Osteoblast (primary cell): ENCODE measurements around the gene RAB36. TPM values are rescaled to one million over a fixed set of nuclear protein-coding genes. Genes with fewer than 3 reads are reported as not detected.

Source experiments
- DNase-seq: peaks from one replicate; pipeline ENCODE4 v3.0.0; 2011; ENCODE audit warnings: low spot score, mixed read lengths; ENCODE audit not compliant: insufficient read length; ENCODE audit errors: missing footprints
- H2AFZ ChIP-seq: 2 replicates; pipeline ENCODE4 v1.6.0; 2011; ENCODE audit warnings: mild to moderate bottlenecking, low read length
- H3K27ac ChIP-seq: 2 replicates; pipeline ENCODE4 v1.5.1; 2011; ENCODE audit warnings: mild to moderate bottlenecking, low read depth, low read length, moderate library complexity
- H3K27me3 ChIP-seq: 2 replicates; pipeline ENCODE4 v1.6.0; 2012; ENCODE audit warnings: mild to moderate bottlenecking, control low read depth, inconsistent platforms, low read length, moderate library complexity; ENCODE audit not compliant: insufficient read depth
- H3K36me3 ChIP-seq: 2 replicates; pipeline ENCODE4 v1.5.1; 2011; ENCODE audit warnings: mild to moderate bottlenecking, low read length, control low read depth, moderate library complexity; ENCODE audit not compliant: insufficient read depth
- H3K4me1 ChIP-seq: 2 replicates; pipeline ENCODE4 v1.5.1; 2011; ENCODE audit warnings: mild to moderate bottlenecking, low read length, control low read depth, moderate library complexity; ENCODE audit not compliant: insufficient read depth
- H3K4me2 ChIP-seq: 2 replicates; pipeline ENCODE4 v1.6.0; 2011; ENCODE audit warnings: mild to moderate bottlenecking, low read length; ENCODE audit not compliant: insufficient read depth
- H3K4me3 ChIP-seq: fragments of 200-600 bp; sonication (generic); 3 replicates; pipeline ENCODE4 v1.5.1; 2012; ENCODE audit warnings: mild to moderate bottlenecking, low read length, inconsistent platforms; ENCODE audit not compliant: insufficient read depth
- H3K79me2 ChIP-seq: 2 replicates; pipeline ENCODE4 v1.6.0; 2012; ENCODE audit warnings: mild to moderate bottlenecking, low read length, control low read depth, inconsistent platforms; ENCODE audit not compliant: insufficient read depth
- H3K9me3 ChIP-seq: 2 replicates; pipeline ENCODE4 v1.5.1; 2011; ENCODE audit warnings: low read depth, low read length, control low read depth
- H4K20me1 ChIP-seq: 2 replicates; pipeline ENCODE4 v1.6.0; 2012; ENCODE audit warnings: mild to moderate bottlenecking, low read length, control low read depth; ENCODE audit not compliant: insufficient read depth
- small RNA-seq: library from RNA; depleted of rRNA; stranded (forward); fragments of <200 nt; gene quantifications from one replicate; pipeline ENCODE3, GENCODE V24; 2012
- total RNA-seq: library from RNA; depleted of rRNA; stranded (reverse); fragments of >200 nt; gene quantifications from 2 replicates; pipeline ENCODE4 v1.2.3, GENCODE V29; 2012
- TF ChIP-seq, protein P1 (sequence below): IDR thresholded peaks from 2 replicates; pipeline ENCODE4 v1.5.1; 2011; ENCODE audit warnings: mild to moderate bottlenecking, low read depth, low read length, moderate library complexity; ENCODE audit errors: extremely low read depth

The RAB36 gene
- total RNA-seq, 1 donor: 7.6 TPM

DNA sequence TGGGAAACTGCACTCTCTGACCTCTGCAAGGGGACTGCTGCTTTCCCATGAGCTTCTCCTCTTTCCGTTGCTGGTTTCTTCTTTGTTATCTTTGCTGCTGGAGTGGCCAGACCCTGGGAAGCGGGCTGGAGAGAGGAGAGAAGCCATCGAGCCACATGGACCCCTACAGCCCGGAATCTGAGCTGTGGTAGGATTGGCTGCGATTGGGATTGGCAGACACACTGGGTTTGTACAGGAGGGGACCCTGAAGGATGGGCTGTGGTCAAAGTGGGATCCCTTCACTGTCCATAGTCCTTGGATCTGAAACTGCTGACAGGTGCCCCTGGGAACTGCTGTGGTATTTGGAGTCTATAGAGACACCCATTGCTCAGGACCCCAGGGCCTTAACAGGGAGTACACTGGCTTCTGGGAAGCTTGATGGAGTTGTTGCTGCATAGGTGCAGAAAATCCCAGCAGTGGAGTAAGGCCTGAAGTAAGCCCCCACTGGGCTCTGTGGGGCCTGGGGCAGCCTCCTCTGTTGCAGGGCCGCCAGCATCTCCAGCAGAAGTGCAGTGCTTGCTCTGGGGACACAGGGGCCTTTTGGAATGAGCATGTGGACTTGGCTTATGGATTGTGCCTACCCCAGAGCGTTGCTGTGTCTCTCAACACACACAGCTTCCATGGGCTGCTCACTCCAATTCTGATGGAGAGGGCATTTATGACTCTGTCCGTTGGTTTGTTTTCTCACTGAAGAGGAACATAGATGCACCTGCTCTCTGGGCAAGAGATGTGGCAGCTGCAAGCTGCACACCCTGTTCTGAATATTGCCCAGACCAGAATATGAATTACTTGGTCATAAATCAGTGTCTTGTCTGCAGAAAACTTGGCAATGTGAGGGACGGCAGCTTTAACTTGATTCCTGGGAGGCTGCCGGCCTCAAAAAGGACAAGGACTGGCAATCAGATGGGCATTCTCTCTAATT lies 67.1 kb downstream of the RAB36 start:
- no peak overlapping the region for H3K4me2 ChIP-seq
- no peaks in the 10 kb centered on the region for H3K36me3 ChIP-seq
- no peak overlapping the region for H3K4me3 ChIP-seq
- peaks cover 61% of the 10 kb centered on the region for H4K20me1 ChIP-seq
- H3K27ac ChIP-seq: no peak overlapping the region
- H3K4me1 ChIP-seq: peaks cover 12% of the 10 kb centered on the region
- no peak overlapping the region for H2AFZ ChIP-seq
- no peaks in the 10 kb centered on the region for H3K27me3 ChIP-seq
- DNase-seq: no peak
- peaks cover 63% of the 10 kb centered on the region for H3K79me2 ChIP-seq
- TF ChIP-seq, protein P1, sequence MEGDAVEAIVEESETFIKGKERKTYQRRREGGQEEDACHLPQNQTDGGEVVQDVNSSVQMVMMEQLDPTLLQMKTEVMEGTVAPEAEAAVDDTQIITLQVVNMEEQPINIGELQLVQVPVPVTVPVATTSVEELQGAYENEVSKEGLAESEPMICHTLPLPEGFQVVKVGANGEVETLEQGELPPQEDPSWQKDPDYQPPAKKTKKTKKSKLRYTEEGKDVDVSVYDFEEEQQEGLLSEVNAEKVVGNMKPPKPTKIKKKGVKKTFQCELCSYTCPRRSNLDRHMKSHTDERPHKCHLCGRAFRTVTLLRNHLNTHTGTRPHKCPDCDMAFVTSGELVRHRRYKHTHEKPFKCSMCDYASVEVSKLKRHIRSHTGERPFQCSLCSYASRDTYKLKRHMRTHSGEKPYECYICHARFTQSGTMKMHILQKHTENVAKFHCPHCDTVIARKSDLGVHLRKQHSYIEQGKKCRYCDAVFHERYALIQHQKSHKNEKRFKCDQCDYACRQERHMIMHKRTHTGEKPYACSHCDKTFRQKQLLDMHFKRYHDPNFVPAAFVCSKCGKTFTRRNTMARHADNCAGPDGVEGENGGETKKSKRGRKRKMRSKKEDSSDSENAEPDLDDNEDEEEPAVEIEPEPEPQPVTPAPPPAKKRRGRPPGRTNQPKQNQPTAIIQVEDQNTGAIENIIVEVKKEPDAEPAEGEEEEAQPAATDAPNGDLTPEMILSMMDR: no peak
- no peaks in the 10 kb centered on the region for H3K9me3 ChIP-seq

GRCh38 chr22:23213022-23213555 lies 67.8 kb downstream of the RAB36 start:
- Histone ChIP-seq H3K4me3 (no peak overlapping the region), H3K27ac (no peak overlapping the region), H3K4me2 (no peak overlapping the region), H2AFZ (no peak overlapping the region), H3K9me3 (no peaks in the 10 kb centered on the region), H3K36me3 (no peaks in the 10 kb centered on the region), H3K27me3 (no peaks in the 10 kb centered on the region), H3K79me2 (peaks cover 64% of the 10 kb centered on the region), H4K20me1 (peaks cover 61% of the 10 kb centered on the region), H3K4me1 (peaks cover 12% of the 10 kb centered on the region)
- TF ChIP-seq, protein P1: no peak
- DNase-seq: no peak

GRCh38 chr22:23213581-23214334 lies 68.5 kb downstream of the RAB36 start:
- H3K4me3 ChIP-seq: no peak overlapping the region
- no peak overlapping the region for H3K4me2 ChIP-seq
- no peak overlapping the region for H2AFZ ChIP-seq
- TF ChIP-seq, protein P1: no peak
- H3K27me3 ChIP-seq: no peaks in the 10 kb centered on the region
- H3K79me2 ChIP-seq: peaks cover 69% of the 10 kb centered on the region
- no peak overlapping the region for H3K27ac ChIP-seq
- peaks cover 66% of the 10 kb centered on the region for H4K20me1 ChIP-seq
- no peaks in the 10 kb centered on the region for H3K36me3 ChIP-seq
- no peaks in the 10 kb centered on the region for H3K9me3 ChIP-seq
- no peak for DNase-seq
- peaks cover 12% of the 10 kb centered on the region for H3K4me1 ChIP-seq

Small RNAs within 50 kb of the gene (small RNA-seq; reads per million reads assigned to genes)
- gene BCRP8 (not detected), gene RF00017 (not detected), gene RF00066 (not detected)

Other genes with a start within 250 kb of the RAB36 start
- 0.29 and 0.72 TPM in 2 replicates for gene GNAZ, start 75.0 kb upstream of the RAB36 start, total RNA-seq
- under 0.01 TPM in 1 of 2 replicates, not detected in the other for gene RSPH14, start 3.5 kb upstream of the RAB36 start, total RNA-seq
- gene BCR, start 35.0 kb downstream of the RAB36 start, total RNA-seq: 28.6 and 29.8 TPM in 2 replicates